ENCODE results near the gene WDR93.

GRCh38 chr15:89668171-89668570, 22.4 kb upstream of the WDR93 start:
- TF ChIP-seq RAD21 (conservative IDR thresholded peaks at IDR 0.05 in 1 of 2, IDR thresholded peaks at IDR 0.05 in 1 of 2) = no peak
- TF ChIP-seq SMC3 (IDR thresholded peaks at IDR 0.05) = no peak
- no peak for TF ChIP-seq RCOR1 (IDR thresholded peaks at IDR 0.05; ENCODE audit: low read depth, low read length)
- no peak for TF ChIP-seq CTCF (IDR thresholded peaks at IDR 0.05)
- TF ChIP-seq REST (IDR thresholded peaks at IDR 0.05) = no peak
- no peak for TF ChIP-seq E2F6 (IDR thresholded peaks at IDR 0.05; ENCODE audit: borderline replicate concordance, low read depth)
- no peak for TF ChIP-seq POLR2A (IDR thresholded peaks at IDR 0.05; ENCODE audit: low read length)
- no peak for TF ChIP-seq FOXS1 (CRISPR knock-in tag; IDR thresholded peaks at IDR 0.05)
- no peak for TF ChIP-seq CBX8 (IDR thresholded peaks at IDR 0.05)
- TF ChIP-seq PHF8 (IDR thresholded peaks at IDR 0.05; ENCODE audit: borderline replicate concordance, low read depth) = no peak
- no peak for TF ChIP-seq CEBPB (IDR thresholded peaks at IDR 0.05)
- no peak for TF ChIP-seq USF2 (IDR thresholded peaks at IDR 0.05)

Measured in A549 (cell line).